ENCODE data around the gene PSAPL1.

PSAPL1 gene

DNA sequence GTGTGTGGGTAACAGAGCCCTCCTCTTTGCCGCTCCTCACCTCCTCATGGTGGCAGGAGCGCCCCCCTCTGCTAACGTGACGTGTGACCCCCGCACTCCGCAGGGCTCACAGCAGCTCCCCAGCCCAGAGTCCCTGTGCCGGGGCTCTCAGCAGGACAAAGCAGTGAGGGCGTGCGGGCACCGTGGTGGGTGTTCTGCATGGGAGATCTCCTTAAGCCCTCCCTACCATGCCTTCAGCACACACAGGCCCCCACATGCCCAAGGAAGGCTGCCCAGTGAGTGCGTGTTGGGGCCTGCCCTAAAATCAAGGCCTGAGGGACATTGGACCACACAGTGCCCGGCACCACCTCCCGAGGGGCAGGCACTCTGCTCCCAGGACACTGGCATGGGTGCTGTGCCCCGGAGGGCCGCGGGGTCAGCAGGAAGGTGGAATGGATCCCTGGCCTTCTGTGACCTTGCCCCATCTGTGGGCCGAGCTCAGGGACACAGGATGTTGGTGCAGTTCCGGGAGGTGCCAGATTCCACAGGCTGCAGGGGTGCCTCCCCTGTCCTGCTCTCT, 10.1 kb downstream of the PSAPL1 start:
- WGBS (ENCODE audit: insufficient coverage), result 85% methylated on average over 15 of the region's 18 CpGs
- Histone ChIP-seq H3K27ac (ENCODE audit: insufficient read depth in 1 of 2, low read depth in 1 of 2, low read length in 2 of 2, poor library complexity in 1 of 2, severe bottlenecking in 2 of 2) (no peak overlapping the region), H3K27me3 (replicated peaks in 2 of 5; ENCODE audit: control insufficient read depth in 4 of 5, insufficient read depth in 5 of 5, low read length in 4 of 5) (peaks cover 0 to 7% (median 5%) of the 10 kb centered on the region in 5 experiments), H3K36me3 (ENCODE audit: control insufficient read depth in 4 of 4, insufficient read depth in 4 of 4, low read length in 3 of 4) (no peaks in the 10 kb centered on the region), H3K9me3 (ENCODE audit: control extremely low read depth in 1 of 5, control insufficient read depth in 4 of 5, insufficient read depth in 2 of 5, low read depth in 1 of 5, low read length in 4 of 5) (no peaks in the 10 kb centered on the region), H3K4me3 (ENCODE audit: control insufficient read depth in 1 of 7, extremely low read depth in 1 of 7, insufficient read depth in 4 of 7, low read depth in 2 of 7, low read length in 6 of 7) (no peak overlapping the region), H3K4me1 (ENCODE audit: control extremely low read depth in 1 of 4, control insufficient read depth in 4 of 4, insufficient read depth in 4 of 4, low read length in 3 of 4) (no peaks in the 10 kb centered on the region)
- CTCF ChIA-PET, result no interaction called here
- POLR2A ChIA-PET, result no interaction called here
- DNase-seq, result no peak

GRCh38 chr4:7423801-7424552, 10.8 kb downstream of the PSAPL1 start:
- POLR2A ChIA-PET, result no interaction called here
- no peak for DNase-seq

DNA sequence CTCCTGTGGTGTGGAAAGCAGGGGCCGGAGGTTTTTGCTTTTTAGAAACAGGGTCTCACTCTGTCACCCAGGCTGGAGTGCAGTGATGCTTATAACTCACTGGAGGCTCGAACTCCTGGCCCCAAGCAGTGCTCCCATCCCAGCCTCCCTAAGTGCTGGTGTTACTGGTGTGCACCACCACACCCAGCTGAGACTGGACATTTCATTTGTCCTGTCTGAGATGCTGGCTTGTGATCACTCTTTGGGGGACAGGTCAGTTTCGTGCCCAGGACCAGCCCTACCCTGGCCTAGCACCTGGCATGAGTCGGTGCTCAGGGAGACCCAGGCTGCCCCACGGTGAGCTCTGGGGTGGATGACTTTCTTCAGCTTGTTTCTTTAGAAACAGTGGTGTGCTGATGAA, 11.3 kb downstream of the PSAPL1 start:
- H3K27ac ChIP-seq (ENCODE audit: insufficient read depth in 1 of 2, low read depth in 1 of 2, low read length in 2 of 2, poor library complexity in 1 of 2, severe bottlenecking in 2 of 2), result no peak overlapping the region
- no peak overlapping the region for H3K4me3 ChIP-seq (ENCODE audit: control insufficient read depth in 1 of 7, extremely low read depth in 1 of 7, insufficient read depth in 4 of 7, low read depth in 2 of 7, low read length in 6 of 7)
- ChIA-PET CTCF (no interaction called here), POLR2A (no interaction called here)
- WGBS (ENCODE audit: insufficient coverage), result 95% methylated on average over 3 of the region's 5 CpGs
- no peak for DNase-seq
- peaks cover 0 to 8% (median 2%) of the 10 kb centered on the region in 5 experiments for H3K27me3 ChIP-seq (replicated peaks in 2 of 5; ENCODE audit: control insufficient read depth in 4 of 5, insufficient read depth in 5 of 5, low read length in 4 of 5)
- H3K36me3 ChIP-seq (ENCODE audit: control insufficient read depth in 4 of 4, insufficient read depth in 4 of 4, low read length in 3 of 4), result no peaks in the 10 kb centered on the region
- no peaks in the 10 kb centered on the region for H3K4me1 ChIP-seq (ENCODE audit: control extremely low read depth in 1 of 4, control insufficient read depth in 4 of 4, insufficient read depth in 4 of 4, low read length in 3 of 4)
- H3K9me3 ChIP-seq (ENCODE audit: control extremely low read depth in 1 of 5, control insufficient read depth in 4 of 5, insufficient read depth in 2 of 5, low read depth in 1 of 5, low read length in 4 of 5), result peaks cover 0 to 2% (median 0%) of the 10 kb centered on the region in 5 experiments

More at GRCh38 chr4:7423801-7424552, 10.8 kb downstream of the PSAPL1 start:
- Histone ChIP-seq H3K27me3 (replicated peaks in 2 of 5; ENCODE audit: control insufficient read depth in 4 of 5, insufficient read depth in 5 of 5, low read length in 4 of 5) (peaks cover 0 to 9% (median 4%) of the 10 kb centered on the region in 5 experiments), H3K9me3 (ENCODE audit: control extremely low read depth in 1 of 5, control insufficient read depth in 4 of 5, insufficient read depth in 2 of 5, low read depth in 1 of 5, low read length in 4 of 5) (no peaks in the 10 kb centered on the region), H3K36me3 (ENCODE audit: control insufficient read depth in 4 of 4, insufficient read depth in 4 of 4, low read length in 3 of 4) (no peaks in the 10 kb centered on the region), H3K4me3 (ENCODE audit: control insufficient read depth in 1 of 7, extremely low read depth in 1 of 7, insufficient read depth in 4 of 7, low read depth in 2 of 7, low read length in 6 of 7) (no peak overlapping the region), H3K27ac (ENCODE audit: insufficient read depth in 1 of 2, low read depth in 1 of 2, low read length in 2 of 2, poor library complexity in 1 of 2, severe bottlenecking in 2 of 2) (no peak overlapping the region), H3K4me1 (ENCODE audit: control extremely low read depth in 1 of 4, control insufficient read depth in 4 of 4, insufficient read depth in 4 of 4, low read length in 3 of 4) (no peaks in the 10 kb centered on the region)
- 81% methylated on average over 13 of the region's 17 CpGs for WGBS (ENCODE audit: insufficient coverage)
- CTCF ChIA-PET, result no interaction called here

- 98% methylated on average over 8 of the region's 9 CpGs for WGBS (ENCODE audit: insufficient coverage)
- peaks cover 0 to 7% (median 0%) of the 10 kb centered on the region in 5 experiments for H3K9me3 ChIP-seq (ENCODE audit: control extremely low read depth in 1 of 5, control insufficient read depth in 4 of 5, insufficient read depth in 2 of 5, low read depth in 1 of 5, low read length in 4 of 5)
Measured at GRCh38 chr4:7422898-7423180, 11.9 kb downstream of the PSAPL1 start.

GRCh38 chr4:7422151-7422897, 12.4 kb downstream of the PSAPL1 start:
- Histone ChIP-seq H3K36me3 (ENCODE audit: control insufficient read depth in 4 of 4, insufficient read depth in 4 of 4, low read length in 3 of 4) (no peaks in the 10 kb centered on the region), H3K9me3 (ENCODE audit: control extremely low read depth in 1 of 5, control insufficient read depth in 4 of 5, insufficient read depth in 2 of 5, low read depth in 1 of 5, low read length in 4 of 5) (peaks cover 0 to 7% (median 0%) of the 10 kb centered on the region in 5 experiments), H3K4me1 (ENCODE audit: control extremely low read depth in 1 of 4, control insufficient read depth in 4 of 4, insufficient read depth in 4 of 4, low read length in 3 of 4) (no peaks in the 10 kb centered on the region), H3K27ac (ENCODE audit: insufficient read depth in 1 of 2, low read depth in 1 of 2, low read length in 2 of 2, poor library complexity in 1 of 2, severe bottlenecking in 2 of 2) (no peak overlapping the region), H3K4me3 (ENCODE audit: control insufficient read depth in 1 of 7, extremely low read depth in 1 of 7, insufficient read depth in 4 of 7, low read depth in 2 of 7, low read length in 6 of 7) (no peak overlapping the region), H3K27me3 (replicated peaks in 2 of 5; ENCODE audit: control insufficient read depth in 4 of 5, insufficient read depth in 5 of 5, low read length in 4 of 5) (peaks cover 0 to 4% (median under 1%) of the 10 kb centered on the region in 5 experiments)
- ChIA-PET CTCF (no interaction called here), POLR2A (no interaction called here)
- no peak for DNase-seq
- WGBS (ENCODE audit: insufficient coverage), result 94% methylated on average over 18 of the region's 19 CpGs

More at GRCh38 chr4:7422898-7423180, 11.9 kb downstream of the PSAPL1 start:
- no peak overlapping the region for H3K4me3 ChIP-seq (ENCODE audit: control insufficient read depth in 1 of 7, extremely low read depth in 1 of 7, insufficient read depth in 4 of 7, low read depth in 2 of 7, low read length in 6 of 7)
- no peak overlapping the region for H3K27ac ChIP-seq (ENCODE audit: insufficient read depth in 1 of 2, low read depth in 1 of 2, low read length in 2 of 2, poor library complexity in 1 of 2, severe bottlenecking in 2 of 2)
- H3K4me1 ChIP-seq (ENCODE audit: control extremely low read depth in 1 of 4, control insufficient read depth in 4 of 4, insufficient read depth in 4 of 4, low read length in 3 of 4), result no peaks in the 10 kb centered on the region
- CTCF ChIA-PET, result no interaction called here
- peaks cover 0 to 4% (median 2%) of the 10 kb centered on the region in 5 experiments for H3K27me3 ChIP-seq (replicated peaks in 2 of 5; ENCODE audit: control insufficient read depth in 4 of 5, insufficient read depth in 5 of 5, low read length in 4 of 5)
- H3K36me3 ChIP-seq (ENCODE audit: control insufficient read depth in 4 of 4, insufficient read depth in 4 of 4, low read length in 3 of 4), result no peaks in the 10 kb centered on the region
- no peak for DNase-seq
- POLR2A ChIA-PET, result no interaction called here

DNA sequence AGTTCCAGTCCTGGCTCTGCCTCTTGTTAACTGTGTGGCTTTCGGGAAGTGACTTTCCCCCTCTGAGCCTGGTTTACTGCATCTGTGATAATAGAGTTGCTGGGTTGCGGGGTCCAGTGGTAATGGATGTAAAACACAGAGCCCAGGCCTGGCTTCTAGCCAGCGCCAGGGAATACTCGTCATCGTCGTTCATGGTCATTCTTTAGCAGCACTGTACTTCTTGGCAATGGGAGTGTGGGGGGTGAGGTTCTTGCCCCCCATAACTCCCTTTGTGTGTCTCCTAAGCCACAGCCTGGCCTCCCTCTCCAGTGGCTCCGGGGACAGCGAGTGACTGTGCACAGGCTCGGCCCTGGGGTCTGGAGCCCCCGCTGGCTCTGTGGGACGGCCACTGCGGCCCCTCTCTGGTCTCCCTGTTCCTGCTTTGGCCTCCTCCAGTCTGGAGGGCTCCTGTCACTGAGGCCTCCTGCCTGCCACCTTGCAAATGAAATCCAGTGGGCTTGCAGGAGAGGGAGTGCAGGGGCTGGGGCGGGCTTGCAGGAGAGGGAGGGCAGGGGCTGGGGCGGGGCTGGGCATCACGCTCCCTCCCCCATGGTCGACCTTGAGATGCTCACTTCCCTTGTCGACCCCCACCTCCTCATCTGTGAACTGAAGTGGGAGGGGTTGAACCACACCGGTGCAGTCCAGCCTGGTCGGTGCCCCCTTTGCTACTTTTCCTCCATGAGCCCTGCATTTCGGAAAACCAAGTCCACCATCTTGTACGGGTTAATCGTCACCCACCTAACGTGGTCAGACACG, 13.2 kb downstream of the PSAPL1 start:
- no peak overlapping the region for H3K27ac ChIP-seq (ENCODE audit: insufficient read depth in 1 of 2, low read depth in 1 of 2, low read length in 2 of 2, poor library complexity in 1 of 2, severe bottlenecking in 2 of 2)
- peaks cover 0 to 8% (median 0%) of the 10 kb centered on the region in 5 experiments for H3K27me3 ChIP-seq (replicated peaks in 2 of 5; ENCODE audit: control insufficient read depth in 4 of 5, insufficient read depth in 5 of 5, low read length in 4 of 5)
- CTCF ChIA-PET, result no interaction called here
- WGBS (ENCODE audit: insufficient coverage), result 88% methylated on average over 19 of the region's 24 CpGs
- H3K4me3 ChIP-seq (ENCODE audit: control insufficient read depth in 1 of 7, extremely low read depth in 1 of 7, insufficient read depth in 4 of 7, low read depth in 2 of 7, low read length in 6 of 7), result no peak overlapping the region
- no peak for DNase-seq
- no peaks in the 10 kb centered on the region for H3K4me1 ChIP-seq (ENCODE audit: control extremely low read depth in 1 of 4, control insufficient read depth in 4 of 4, insufficient read depth in 4 of 4, low read length in 3 of 4)
- no peaks in the 10 kb centered on the region for H3K36me3 ChIP-seq (ENCODE audit: control insufficient read depth in 4 of 4, insufficient read depth in 4 of 4, low read length in 3 of 4)
- H3K9me3 ChIP-seq (ENCODE audit: control extremely low read depth in 1 of 5, control insufficient read depth in 4 of 5, insufficient read depth in 2 of 5, low read depth in 1 of 5, low read length in 4 of 5), result peaks cover 0 to 7% (median 0%) of the 10 kb centered on the region in 5 experiments
- POLR2A ChIA-PET, result no interaction called here

Measured in common myeloid progenitor, CD34-positive (primary cell).